WTC11 (cell line): ENCODE results near the gene RBFOX1. TPM values are rescaled to one million over a fixed set of nuclear protein-coding genes. Genes with fewer than 3 reads are reported as not detected.

Source experiments
- ATAC-seq: fragments of 200-7000 bp; cut with Tn5 transposase; 2 replicates; pipeline ENCODE4 v1.10.0; 2021; ENCODE audit warnings: mild to moderate bottlenecking, moderate library complexity
- CTCF ChIA-PET: fragments of 300-600 bp; sonication (Branson Sonifier 250); formaldehyde crosslinking; loops from one replicate; lab custom pipeline; 2021; ENCODE audit warnings: antibody characterized with exemption; lab: Charles Lee
- POLR2A ChIA-PET: fragments of 350-600 bp; sonication (Branson Sonifier 250); formaldehyde crosslinking; loops from one replicate; lab custom pipeline; 2021; ENCODE audit warnings: antibody characterized with exemption; lab: Charles Lee
- DNase-seq: peaks from one replicate; pipeline ENCODE4 v3.0.0; 2021; ENCODE audit warnings: low spot score
- H3K27ac Mint-ChIP-seq: 2 replicates; pipeline ENCODE4 v1.8.0; 2021; ENCODE audit warnings: mixed read lengths
- H3K27me3 Mint-ChIP-seq: 2 replicates; pipeline ENCODE4 v1.8.0; 2021; ENCODE audit warnings: low read depth, mild to moderate bottlenecking, moderate library complexity, mixed read lengths
- H3K36me3 Mint-ChIP-seq: 2 replicates; pipeline ENCODE4 v1.8.0; 2021; ENCODE audit warnings: mixed read lengths
- H3K4me1 Mint-ChIP-seq: 2 replicates; pipeline ENCODE4 v1.8.0; 2022; ENCODE audit warnings: mixed read lengths
- H3K4me3 Mint-ChIP-seq: 2 replicates; pipeline ENCODE4 v1.8.0; 2021; ENCODE audit warnings: mild to moderate bottlenecking, moderate library complexity, mixed read lengths
- H3K9me3 Mint-ChIP-seq: 2 replicates; pipeline ENCODE4 v1.8.0; 2021; ENCODE audit warnings: mixed read lengths
- ATF1 ChIP-seq: sonication (generic); formaldehyde crosslinking; IDR thresholded peaks from 2 replicates; pipeline ENCODE4 v1.8.1; 2023; ENCODE audit warnings: mild to moderate bottlenecking, moderate library complexity, missing genetic modification reagents
- CREB1 ChIP-seq: sonication (generic); formaldehyde crosslinking; IDR thresholded peaks from 2 replicates; pipeline ENCODE4 v1.8.0; 2023; ENCODE audit warnings: mild to moderate bottlenecking, missing genetic modification reagents
- CREM ChIP-seq: sonication (generic); formaldehyde crosslinking; IDR thresholded peaks from 2 replicates; pipeline ENCODE4 v1.8.1; 2022; ENCODE audit warnings: mild to moderate bottlenecking, missing genetic modification reagents, moderate library complexity
- FOXK1 ChIP-seq: sonication (generic); formaldehyde crosslinking; IDR thresholded peaks from 2 replicates; pipeline ENCODE4 v1.8.0; 2022; ENCODE audit warnings: mild to moderate bottlenecking, moderate library complexity, missing genetic modification reagents
- FOXP1 ChIP-seq: sonication (generic); formaldehyde crosslinking; IDR thresholded peaks from 2 replicates; pipeline ENCODE4 v1.8.0; 2022; ENCODE audit warnings: missing genetic modification reagents, mild to moderate bottlenecking, moderate library complexity, borderline replicate concordance
- NR1H2 ChIP-seq: sonication (generic); formaldehyde crosslinking; IDR thresholded peaks from 2 replicates; pipeline ENCODE4 v1.9.0; 2021; ENCODE audit warnings: mild to moderate bottlenecking, moderate library complexity, missing genetic modification reagents
- NR2C2 ChIP-seq: sonication (generic); formaldehyde crosslinking; IDR thresholded peaks from 2 replicates; pipeline ENCODE4 v1.8.0; 2022; ENCODE audit warnings: mild to moderate bottlenecking, missing genetic modification reagents
- NR3C1 ChIP-seq: sonication (generic); formaldehyde crosslinking; conservative IDR thresholded peaks from 2 replicates; pipeline ENCODE4 v1.8.1; 2023; ENCODE audit warnings: low read depth, mild to moderate bottlenecking, missing genetic modification reagents
- ZBTB21 ChIP-seq: sonication (generic); formaldehyde crosslinking; IDR thresholded peaks from 2 replicates; pipeline ENCODE4 v1.8.1; 2023; ENCODE audit warnings: mild to moderate bottlenecking, missing genetic modification reagents, borderline replicate concordance
- ZNF121 ChIP-seq: sonication (generic); formaldehyde crosslinking; IDR thresholded peaks from 2 replicates; pipeline ENCODE4 v1.8.0; 2023; ENCODE audit warnings: missing genetic modification reagents
- ZNF416 ChIP-seq: fragments of 250-450 bp; sonication (Bioruptor Pico); IDR thresholded peaks from 2 replicates; pipeline ENCODE4 v1.9.0; 2021; ENCODE audit warnings: mild to moderate bottlenecking, inconsistent platforms
- ZNF423 ChIP-seq: fragments of 250-450 bp; sonication (Bioruptor Pico); IDR thresholded peaks from 2 replicates; pipeline ENCODE4 v2.1.2; 2022; ENCODE audit warnings: mild to moderate bottlenecking, moderate library complexity
- total RNA-seq: library from RNA; stranded (reverse); gene quantifications from 3 replicates; pipeline ENCODE4 v1.2.3, GENCODE V29; 2021
- TF ChIP-seq, protein P1 (sequence below): sonication (generic); formaldehyde crosslinking; IDR thresholded peaks from 2 replicates; pipeline ENCODE4 v1.8.1; 2023; ENCODE audit warnings: mild to moderate bottlenecking, missing genetic modification reagents
- TF ChIP-seq, protein P2 (sequence below): sonication (generic); formaldehyde crosslinking; IDR thresholded peaks from 2 replicates; pipeline ENCODE4 v1.8.1; 2023; ENCODE audit warnings: mild to moderate bottlenecking, missing genetic modification reagents, moderate library complexity
- TF ChIP-seq, protein P3 (sequence below): sonication (generic); formaldehyde crosslinking; IDR thresholded peaks from 2 replicates; pipeline ENCODE4 v1.8.0; 2023; ENCODE audit warnings: missing genetic modification reagents
- TF ChIP-seq, protein P4 (sequence below): sonication (generic); formaldehyde crosslinking; IDR thresholded peaks from 2 replicates; pipeline ENCODE4 v1.8.0; 2022; ENCODE audit warnings: mild to moderate bottlenecking, missing genetic modification reagents
- TF ChIP-seq, protein P5 (sequence below): fragments of 250-450 bp; sonication (Bioruptor Pico); IDR thresholded peaks from 2 replicates; pipeline ENCODE4 v1.9.0; 2021; ENCODE audit warnings: moderate library complexity, mild to moderate bottlenecking, inconsistent platforms, borderline replicate concordance
- TF ChIP-seq, protein P6 (sequence below): sonication (generic); formaldehyde crosslinking; IDR thresholded peaks from 2 replicates; pipeline ENCODE4 v1.8.0; 2022; ENCODE audit warnings: mild to moderate bottlenecking, missing genetic modification reagents
- TF ChIP-seq, protein P7 (sequence below): sonication (generic); formaldehyde crosslinking; IDR thresholded peaks from 2 replicates; pipeline ENCODE4 v1.8.1; 2022; ENCODE audit warnings: low read depth, missing genetic modification reagents, borderline replicate concordance
- TF ChIP-seq, protein P8 (sequence below): sonication (generic); formaldehyde crosslinking; IDR thresholded peaks from 2 replicates; pipeline ENCODE4 v1.8.1; 2023; ENCODE audit warnings: mild to moderate bottlenecking, missing genetic modification reagents
- TF ChIP-seq, protein P9 (sequence below): sonication (generic); formaldehyde crosslinking; IDR thresholded peaks from 2 replicates; pipeline ENCODE4 v1.8.1; 2023; ENCODE audit warnings: mild to moderate bottlenecking, missing genetic modification reagents, borderline replicate concordance
- TF ChIP-seq, protein P10 (sequence below): sonication (generic); formaldehyde crosslinking; IDR thresholded peaks from 2 replicates; pipeline ENCODE4 v1.8.0; 2022; ENCODE audit warnings: mild to moderate bottlenecking, missing genetic modification reagents

The RBFOX1 gene
- total RNA-seq, 1 experiment from 2014 or later = 1.1 TPM

DNA sequence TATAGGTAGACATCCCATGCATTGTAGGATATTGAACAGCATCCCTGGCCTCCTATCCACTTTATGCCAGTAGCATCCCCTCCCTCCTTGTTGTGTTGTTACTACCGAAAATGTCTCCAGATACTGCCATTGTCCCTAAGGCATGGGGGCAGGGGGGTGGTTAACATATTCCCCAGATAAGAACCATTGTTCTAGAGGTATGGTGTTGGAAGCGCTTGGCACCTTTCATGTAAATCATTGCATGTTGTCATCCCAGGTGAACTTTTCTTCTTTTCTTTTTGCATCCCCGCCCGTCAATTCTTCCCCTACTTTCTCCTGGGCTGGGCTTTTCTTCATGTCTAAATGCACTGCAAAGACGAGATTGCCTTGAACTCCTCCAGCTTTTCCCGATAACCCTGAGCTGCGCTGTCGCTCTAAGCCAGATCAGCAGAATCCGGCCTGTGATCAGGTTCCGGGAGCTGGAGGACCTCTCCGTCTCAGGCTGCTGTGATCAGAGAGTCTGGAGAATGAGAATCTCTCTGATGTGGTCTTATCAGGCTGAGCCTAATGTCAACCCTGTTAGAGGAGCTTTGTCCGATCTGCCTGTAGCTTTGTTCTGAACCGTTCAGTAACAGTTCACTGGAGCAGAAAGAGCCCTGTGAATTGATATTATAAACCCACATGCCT, 76.2 kb downstream of the RBFOX1 start:
- H3K9me3 Mint-ChIP-seq = peaks cover 68% of the 10 kb centered on the region
- POLR2A ChIA-PET = no interaction called here
- no peaks in the 10 kb centered on the region for H3K4me1 Mint-ChIP-seq
- ATAC-seq = no peak
- TF ChIP-seq ATF1 (CRISPR knock-in tag) (no peak), ZNF121 (CRISPR knock-in tag) (no peak), FOXP1 (CRISPR knock-in tag) (no peak), NR1H2 (CRISPR knock-in tag) (no peak), ZBTB21 (no peak), ZNF416 (CRISPR knock-in tag) (no peak), NR3C1 (no peak), CREM (CRISPR knock-in tag) (no peak), ZNF423 (no peak)
- TF ChIP-seq, protein P1, sequence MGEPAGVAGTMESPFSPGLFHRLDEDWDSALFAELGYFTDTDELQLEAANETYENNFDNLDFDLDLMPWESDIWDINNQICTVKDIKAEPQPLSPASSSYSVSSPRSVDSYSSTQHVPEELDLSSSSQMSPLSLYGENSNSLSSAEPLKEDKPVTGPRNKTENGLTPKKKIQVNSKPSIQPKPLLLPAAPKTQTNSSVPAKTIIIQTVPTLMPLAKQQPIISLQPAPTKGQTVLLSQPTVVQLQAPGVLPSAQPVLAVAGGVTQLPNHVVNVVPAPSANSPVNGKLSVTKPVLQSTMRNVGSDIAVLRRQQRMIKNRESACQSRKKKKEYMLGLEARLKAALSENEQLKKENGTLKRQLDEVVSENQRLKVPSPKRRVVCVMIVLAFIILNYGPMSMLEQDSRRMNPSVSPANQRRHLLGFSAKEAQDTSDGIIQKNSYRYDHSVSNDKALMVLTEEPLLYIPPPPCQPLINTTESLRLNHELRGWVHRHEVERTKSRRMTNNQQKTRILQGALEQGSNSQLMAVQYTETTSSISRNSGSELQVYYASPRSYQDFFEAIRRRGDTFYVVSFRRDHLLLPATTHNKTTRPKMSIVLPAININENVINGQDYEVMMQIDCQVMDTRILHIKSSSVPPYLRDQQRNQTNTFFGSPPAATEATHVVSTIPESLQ (CRISPR knock-in tag) = no peak
- TF ChIP-seq, protein P2, sequence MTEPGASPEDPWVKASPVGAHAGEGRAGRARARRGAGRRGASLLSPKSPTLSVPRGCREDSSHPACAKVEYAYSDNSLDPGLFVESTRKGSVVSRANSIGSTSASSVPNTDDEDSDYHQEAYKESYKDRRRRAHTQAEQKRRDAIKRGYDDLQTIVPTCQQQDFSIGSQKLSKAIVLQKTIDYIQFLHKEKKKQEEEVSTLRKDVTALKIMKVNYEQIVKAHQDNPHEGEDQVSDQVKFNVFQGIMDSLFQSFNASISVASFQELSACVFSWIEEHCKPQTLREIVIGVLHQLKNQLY (CRISPR knock-in tag) = no peak
- TF ChIP-seq, protein P3, sequence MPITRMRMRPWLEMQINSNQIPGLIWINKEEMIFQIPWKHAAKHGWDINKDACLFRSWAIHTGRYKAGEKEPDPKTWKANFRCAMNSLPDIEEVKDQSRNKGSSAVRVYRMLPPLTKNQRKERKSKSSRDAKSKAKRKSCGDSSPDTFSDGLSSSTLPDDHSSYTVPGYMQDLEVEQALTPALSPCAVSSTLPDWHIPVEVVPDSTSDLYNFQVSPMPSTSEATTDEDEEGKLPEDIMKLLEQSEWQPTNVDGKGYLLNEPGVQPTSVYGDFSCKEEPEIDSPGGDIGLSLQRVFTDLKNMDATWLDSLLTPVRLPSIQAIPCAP (CRISPR knock-in tag) = no peak
- TF ChIP-seq, protein P4, sequence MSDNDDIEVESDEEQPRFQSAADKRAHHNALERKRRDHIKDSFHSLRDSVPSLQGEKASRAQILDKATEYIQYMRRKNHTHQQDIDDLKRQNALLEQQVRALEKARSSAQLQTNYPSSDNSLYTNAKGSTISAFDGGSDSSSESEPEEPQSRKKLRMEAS (CRISPR knock-in tag) = no peak
- TF ChIP-seq, protein P5, sequence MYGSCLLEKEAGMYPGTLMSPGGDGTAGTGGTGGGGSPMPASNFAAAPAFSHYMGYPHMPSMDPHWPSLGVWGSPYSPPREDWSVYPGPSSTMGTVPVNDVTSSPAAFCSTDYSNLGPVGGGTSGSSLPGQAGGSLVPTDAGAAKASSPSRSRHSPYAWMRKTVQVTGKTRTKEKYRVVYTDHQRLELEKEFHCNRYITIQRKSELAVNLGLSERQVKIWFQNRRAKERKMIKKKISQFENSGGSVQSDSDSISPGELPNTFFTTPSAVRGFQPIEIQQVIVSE (CRISPR knock-in tag) = no peak
- H3K4me3 Mint-ChIP-seq = no peak overlapping the region
- CTCF ChIA-PET = no interaction called here
- peaks cover 16% of the 10 kb centered on the region for H3K27me3 Mint-ChIP-seq
- DNase-seq = no peak
- H3K27ac Mint-ChIP-seq = no peak overlapping the region
- peaks cover 67% of the 10 kb centered on the region for H3K36me3 Mint-ChIP-seq

DNA sequence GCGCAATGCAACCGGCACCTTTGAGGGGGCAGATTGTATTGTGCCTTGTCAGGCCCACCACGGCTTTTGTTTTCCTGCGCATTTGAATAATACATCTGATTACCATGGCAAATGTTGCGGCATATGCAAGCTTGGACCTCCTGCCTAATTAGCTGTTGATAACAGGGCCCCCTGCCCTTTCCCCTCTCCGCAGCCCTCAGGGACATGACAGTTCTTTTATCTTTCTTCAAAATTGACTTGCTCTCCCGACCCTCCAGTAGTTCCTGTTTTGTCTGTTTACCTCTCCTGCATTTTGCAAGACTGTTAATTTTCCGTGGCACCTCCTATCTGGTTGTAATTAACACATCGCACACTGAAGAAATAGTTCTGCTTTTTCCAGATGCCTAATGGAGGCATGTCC, 86.8 kb downstream of the RBFOX1 start:
- CTCF ChIA-PET = no interaction called here
- TF ChIP-seq FOXK1 (CRISPR knock-in tag) = no peak
- TF ChIP-seq, protein P6, sequence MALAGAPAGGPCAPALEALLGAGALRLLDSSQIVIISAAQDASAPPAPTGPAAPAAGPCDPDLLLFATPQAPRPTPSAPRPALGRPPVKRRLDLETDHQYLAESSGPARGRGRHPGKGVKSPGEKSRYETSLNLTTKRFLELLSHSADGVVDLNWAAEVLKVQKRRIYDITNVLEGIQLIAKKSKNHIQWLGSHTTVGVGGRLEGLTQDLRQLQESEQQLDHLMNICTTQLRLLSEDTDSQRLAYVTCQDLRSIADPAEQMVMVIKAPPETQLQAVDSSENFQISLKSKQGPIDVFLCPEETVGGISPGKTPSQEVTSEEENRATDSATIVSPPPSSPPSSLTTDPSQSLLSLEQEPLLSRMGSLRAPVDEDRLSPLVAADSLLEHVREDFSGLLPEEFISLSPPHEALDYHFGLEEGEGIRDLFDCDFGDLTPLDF (CRISPR knock-in tag) = no peak
- TF ChIP-seq CREB1 (CRISPR knock-in tag) = no peak
- TF ChIP-seq NR2C2 = no peak
- TF ChIP-seq, protein P7, sequence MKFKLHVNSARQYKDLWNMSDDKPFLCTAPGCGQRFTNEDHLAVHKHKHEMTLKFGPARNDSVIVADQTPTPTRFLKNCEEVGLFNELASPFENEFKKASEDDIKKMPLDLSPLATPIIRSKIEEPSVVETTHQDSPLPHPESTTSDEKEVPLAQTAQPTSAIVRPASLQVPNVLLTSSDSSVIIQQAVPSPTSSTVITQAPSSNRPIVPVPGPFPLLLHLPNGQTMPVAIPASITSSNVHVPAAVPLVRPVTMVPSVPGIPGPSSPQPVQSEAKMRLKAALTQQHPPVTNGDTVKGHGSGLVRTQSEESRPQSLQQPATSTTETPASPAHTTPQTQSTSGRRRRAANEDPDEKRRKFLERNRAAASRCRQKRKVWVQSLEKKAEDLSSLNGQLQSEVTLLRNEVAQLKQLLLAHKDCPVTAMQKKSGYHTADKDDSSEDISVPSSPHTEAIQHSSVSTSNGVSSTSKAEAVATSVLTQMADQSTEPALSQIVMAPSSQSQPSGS = no peak
- TF ChIP-seq, protein P8, sequence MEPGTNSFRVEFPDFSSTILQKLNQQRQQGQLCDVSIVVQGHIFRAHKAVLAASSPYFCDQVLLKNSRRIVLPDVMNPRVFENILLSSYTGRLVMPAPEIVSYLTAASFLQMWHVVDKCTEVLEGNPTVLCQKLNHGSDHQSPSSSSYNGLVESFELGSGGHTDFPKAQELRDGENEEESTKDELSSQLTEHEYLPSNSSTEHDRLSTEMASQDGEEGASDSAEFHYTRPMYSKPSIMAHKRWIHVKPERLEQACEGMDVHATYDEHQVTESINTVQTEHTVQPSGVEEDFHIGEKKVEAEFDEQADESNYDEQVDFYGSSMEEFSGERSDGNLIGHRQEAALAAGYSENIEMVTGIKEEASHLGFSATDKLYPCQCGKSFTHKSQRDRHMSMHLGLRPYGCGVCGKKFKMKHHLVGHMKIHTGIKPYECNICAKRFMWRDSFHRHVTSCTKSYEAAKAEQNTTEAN (CRISPR knock-in tag) = no peak
- TF ChIP-seq, protein P9, sequence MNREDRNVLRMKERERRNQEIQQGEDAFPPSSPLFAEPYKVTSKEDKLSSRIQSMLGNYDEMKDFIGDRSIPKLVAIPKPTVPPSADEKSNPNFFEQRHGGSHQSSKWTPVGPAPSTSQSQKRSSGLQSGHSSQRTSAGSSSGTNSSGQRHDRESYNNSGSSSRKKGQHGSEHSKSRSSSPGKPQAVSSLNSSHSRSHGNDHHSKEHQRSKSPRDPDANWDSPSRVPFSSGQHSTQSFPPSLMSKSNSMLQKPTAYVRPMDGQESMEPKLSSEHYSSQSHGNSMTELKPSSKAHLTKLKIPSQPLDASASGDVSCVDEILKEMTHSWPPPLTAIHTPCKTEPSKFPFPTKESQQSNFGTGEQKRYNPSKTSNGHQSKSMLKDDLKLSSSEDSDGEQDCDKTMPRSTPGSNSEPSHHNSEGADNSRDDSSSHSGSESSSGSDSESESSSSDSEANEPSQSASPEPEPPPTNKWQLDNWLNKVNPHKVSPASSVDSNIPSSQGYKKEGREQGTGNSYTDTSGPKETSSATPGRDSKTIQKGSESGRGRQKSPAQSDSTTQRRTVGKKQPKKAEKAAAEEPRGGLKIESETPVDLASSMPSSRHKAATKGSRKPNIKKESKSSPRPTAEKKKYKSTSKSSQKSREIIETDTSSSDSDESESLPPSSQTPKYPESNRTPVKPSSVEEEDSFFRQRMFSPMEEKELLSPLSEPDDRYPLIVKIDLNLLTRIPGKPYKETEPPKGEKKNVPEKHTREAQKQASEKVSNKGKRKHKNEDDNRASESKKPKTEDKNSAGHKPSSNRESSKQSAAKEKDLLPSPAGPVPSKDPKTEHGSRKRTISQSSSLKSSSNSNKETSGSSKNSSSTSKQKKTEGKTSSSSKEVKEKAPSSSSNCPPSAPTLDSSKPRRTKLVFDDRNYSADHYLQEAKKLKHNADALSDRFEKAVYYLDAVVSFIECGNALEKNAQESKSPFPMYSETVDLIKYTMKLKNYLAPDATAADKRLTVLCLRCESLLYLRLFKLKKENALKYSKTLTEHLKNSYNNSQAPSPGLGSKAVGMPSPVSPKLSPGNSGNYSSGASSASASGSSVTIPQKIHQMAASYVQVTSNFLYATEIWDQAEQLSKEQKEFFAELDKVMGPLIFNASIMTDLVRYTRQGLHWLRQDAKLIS (CRISPR knock-in tag) = no peak
- TF ChIP-seq, protein P10, sequence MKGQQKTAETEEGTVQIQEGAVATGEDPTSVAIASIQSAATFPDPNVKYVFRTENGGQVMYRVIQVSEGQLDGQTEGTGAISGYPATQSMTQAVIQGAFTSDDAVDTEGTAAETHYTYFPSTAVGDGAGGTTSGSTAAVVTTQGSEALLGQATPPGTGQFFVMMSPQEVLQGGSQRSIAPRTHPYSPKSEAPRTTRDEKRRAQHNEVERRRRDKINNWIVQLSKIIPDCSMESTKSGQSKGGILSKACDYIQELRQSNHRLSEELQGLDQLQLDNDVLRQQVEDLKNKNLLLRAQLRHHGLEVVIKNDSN (CRISPR knock-in tag) = no peak

More for the DNA sequence above, 86.8 kb downstream of the RBFOX1 start:
- peaks cover 88% of the 10 kb centered on the region for H3K9me3 Mint-ChIP-seq
- POLR2A ChIA-PET = no interaction called here
- no peak overlapping the region for H3K4me3 Mint-ChIP-seq
- no peak overlapping the region for H3K27ac Mint-ChIP-seq
- peaks cover 9% of the 10 kb centered on the region for H3K27me3 Mint-ChIP-seq
- DNase-seq = no peak
- ATAC-seq = no peak
- H3K36me3 Mint-ChIP-seq = peaks cover 70% of the 10 kb centered on the region
- no peaks in the 10 kb centered on the region for H3K4me1 Mint-ChIP-seq
